ENCODE results near the gene CELF5.
"Not testable (repeated sequence)": the region's sequence is repeated elsewhere in the genome, so short reads cannot be mapped to it uniquely, and the experiment has no call there.

CELF5 gene

GRCh38 chr19:3272952-3273351 lies 48.5 kb downstream of the CELF5 start:
- DNase-seq (ENCODE audit: low read depth in 3 of 3) = no peak

DNA sequence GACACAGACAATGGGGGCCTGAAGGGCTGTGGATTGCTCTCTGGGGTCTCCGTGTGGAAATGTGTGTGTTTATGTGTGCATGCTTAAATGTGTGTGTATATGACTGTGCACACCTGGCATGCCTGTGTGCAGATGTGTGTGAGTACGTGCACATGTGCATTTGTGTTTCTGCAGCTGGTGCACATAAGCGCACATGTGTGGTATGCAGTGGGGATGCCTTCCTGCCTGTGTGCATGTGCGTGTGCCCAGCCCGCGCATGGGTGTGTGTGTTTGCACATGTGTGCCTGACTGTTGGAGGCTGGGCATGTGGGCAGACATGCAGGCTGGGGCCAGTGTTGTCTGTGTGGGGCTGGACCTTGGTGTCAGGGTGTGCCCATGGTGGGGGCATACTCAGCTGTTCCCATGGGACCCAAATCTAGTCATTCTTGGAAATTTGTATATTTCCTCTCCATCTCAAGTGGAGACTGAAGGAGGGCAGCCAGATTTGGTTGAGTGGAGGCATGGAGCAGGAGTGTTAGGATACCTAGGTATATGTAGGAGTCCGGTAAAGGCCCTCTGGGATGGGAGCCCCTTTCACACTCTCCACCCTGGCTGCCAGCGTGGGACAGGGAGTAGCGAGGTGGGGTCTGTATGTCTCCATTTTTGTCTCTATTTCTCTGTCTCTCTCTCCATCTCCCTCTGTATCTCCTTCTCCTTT lies 49.9 kb downstream of the CELF5 start:
- no peak for DNase-seq (ENCODE audit: low read depth in 3 of 3)

DNA sequence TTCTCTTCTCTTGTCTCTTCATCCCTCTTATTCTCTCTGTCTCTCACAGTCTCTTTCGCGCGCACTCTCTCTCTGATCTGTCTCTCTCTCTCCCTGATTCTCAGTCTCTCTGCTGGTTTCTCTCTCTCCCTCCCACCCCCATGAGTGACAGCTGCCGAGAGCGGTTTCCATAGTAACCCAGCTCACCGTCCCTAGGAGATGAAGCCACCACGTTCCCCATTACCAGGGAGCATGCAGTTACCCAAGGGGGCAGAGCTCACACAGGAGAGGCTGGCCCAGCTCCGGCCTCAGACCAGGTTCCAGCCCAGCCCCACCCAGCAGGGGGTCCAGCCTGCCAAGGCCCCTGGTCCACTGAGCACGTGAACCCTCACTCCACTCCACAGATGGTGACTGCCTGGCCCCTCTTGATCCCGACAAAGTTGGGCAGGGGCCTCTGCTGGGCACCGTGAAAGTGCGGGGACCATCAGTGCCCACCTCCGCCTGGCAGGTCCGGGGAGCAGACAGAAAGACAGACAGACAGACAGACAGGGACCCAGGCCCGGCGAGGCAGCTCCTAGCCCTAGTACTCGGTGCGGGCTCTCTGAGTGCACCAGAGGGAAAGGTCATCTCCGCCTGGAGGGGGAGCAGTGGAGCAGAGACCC lies 50.6 kb downstream of the CELF5 start:
- DNase-seq (ENCODE audit: low read depth in 3 of 3) = peak in 1 of 3 experiments; percentile 33

DNA sequence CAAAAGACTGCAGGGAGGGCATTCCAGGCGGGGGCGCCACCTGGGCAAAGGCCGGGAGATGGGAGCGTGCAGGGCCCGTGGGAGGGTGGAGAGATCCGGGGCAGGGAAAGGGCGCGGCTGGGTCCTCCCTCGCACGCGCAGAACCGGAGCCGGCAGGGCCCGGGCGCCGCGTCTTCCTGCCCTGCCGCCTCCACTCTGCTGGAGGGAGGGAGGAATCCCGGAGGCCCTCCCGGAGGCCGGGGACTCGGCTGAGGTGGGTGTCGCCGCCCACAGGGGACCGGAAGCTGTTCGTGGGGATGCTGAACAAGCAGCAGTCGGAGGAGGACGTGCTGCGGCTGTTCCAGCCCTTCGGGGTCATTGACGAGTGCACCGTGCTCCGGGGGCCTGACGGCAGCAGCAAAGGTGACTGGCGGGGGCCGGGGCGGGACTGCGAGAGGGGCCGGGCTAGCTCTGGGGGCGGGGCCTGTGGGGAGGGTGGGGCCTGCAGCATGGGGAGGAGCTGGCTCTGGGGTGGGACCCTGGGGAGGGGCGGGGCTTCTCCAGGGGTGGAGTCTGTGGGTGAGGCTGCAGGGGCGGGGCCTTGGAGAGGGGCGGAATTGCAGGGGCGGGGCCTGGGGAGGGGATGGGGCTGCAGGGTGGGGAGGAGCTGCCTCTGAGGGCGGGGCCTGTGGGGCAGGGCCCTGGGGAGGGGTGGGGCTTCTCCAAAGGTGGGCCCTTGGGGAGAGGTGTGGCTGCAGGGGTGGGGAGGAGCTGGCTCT lies 51.3 kb downstream of the CELF5 start:
- DNase-seq (ENCODE audit: low read depth in 3 of 3) = peak; percentile 85 to 90 (median 85)

GRCh38 chr19:3276341-3276799 lies 51.9 kb downstream of the CELF5 start:
- DNase-seq (ENCODE audit: low read depth in 3 of 3) = peak in 2 of 3 experiments; percentile 10 to 42

DNA sequence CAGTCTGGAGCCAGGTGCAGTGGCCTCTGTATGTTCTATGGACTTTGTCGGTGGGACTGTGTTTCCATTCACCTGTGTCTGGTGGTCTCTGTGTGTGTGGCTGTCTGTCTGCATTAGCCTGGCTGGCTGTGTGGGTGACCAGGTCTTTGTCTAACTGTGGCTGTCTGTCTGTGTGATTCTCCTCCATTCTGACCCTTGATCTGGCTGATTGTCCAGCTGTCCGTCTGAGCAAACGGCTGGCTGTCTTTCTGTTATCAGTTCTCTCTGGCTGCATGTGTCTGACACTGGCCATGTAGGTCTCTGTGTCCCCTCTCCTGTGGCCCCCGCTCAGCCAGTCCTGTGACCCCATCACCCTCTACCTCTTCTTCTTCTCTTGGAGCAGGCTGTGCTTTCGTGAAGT lies 53.2 kb downstream of the CELF5 start:
- DNase-seq (ENCODE audit: low read depth in 3 of 3) = no peak

GRCh38 chr19:3278294-3278693 lies 53.8 kb downstream of the CELF5 start:
- no peak for DNase-seq (ENCODE audit: low read depth in 3 of 3)

- no peak for DNase-seq (ENCODE audit: low read depth in 3 of 3)
These were observed 54.3 kb downstream of the CELF5 start for GRCh38 chr19:3278749-3279148.

- DNase-seq (ENCODE audit: low read depth in 3 of 3) = no peak
These were observed 54.8 kb downstream of the CELF5 start for GRCh38 chr19:3279306-3279705.

DNA sequence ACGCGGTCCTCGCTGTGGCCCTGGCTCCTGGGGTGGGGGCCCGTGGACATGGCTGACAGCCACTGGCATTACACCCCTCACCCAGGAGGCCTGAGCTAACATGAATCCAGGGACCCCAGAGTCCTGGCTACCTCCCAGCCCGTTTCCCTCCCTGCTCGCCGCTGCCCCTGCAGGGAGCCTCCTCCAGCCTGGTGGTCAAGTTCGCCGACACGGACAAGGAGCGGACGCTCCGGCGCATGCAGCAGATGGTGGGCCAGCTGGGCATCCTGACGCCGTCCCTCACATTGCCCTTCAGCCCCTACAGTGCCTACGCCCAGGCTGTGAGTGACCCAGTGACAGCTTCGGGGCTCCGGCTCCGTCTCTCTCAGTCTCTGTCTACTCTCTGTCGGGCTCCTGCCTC lies 56.6 kb downstream of the CELF5 start:
- no peak for DNase-seq (ENCODE audit: low read depth in 3 of 3)

DNA sequence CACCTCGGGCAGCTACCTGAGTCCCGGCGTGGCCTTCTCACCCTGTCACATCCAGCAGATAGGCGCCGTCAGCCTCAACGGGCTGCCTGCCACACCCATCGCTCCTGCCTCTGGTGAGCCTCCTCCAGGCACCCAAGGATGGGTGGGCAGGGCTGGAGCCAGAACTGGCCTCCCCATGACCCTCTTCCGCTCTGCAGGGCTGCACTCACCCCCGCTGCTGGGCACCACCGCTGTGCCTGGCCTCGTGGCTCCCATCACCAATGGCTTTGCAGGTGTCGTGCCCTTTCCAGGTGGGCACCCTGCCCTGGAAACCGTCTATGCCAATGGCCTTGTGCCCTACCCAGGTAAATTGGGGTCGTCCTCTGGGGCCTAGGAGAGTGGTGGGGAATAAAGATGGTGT lies 57.7 kb downstream of the CELF5 start:
- DNase-seq (ENCODE audit: low read depth in 3 of 3) = no peak

DNA sequence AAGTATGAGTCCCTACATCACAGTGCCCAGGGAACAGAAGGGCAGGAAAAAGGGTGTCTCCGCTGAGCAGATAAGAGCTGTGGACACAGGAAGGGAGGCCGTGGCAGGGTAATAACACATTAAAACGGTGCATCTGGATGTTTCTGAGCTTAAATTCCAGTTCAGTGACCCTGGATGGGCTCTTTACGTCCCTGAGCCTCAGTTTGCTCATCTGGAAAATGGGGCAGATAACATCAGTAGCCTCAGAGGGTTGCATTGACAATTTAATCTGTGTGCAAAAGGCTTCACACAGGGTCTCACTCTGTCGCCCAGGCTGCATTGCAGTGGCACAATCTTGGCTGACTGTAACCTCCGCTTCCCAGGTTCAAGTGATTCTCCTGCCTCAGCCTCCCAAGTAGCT lies 58.1 kb downstream of the CELF5 start:
- no peak for DNase-seq (ENCODE audit: low read depth in 3 of 3)

GRCh38 chr19:3283246-3283751 lies 58.8 kb downstream of the CELF5 start:
- no peak for DNase-seq (ENCODE audit: low read depth in 3 of 3)

GRCh38 chr19:3283886-3284657 lies 59.6 kb downstream of the CELF5 start:
- no peak for DNase-seq (ENCODE audit: low read depth in 3 of 3)

DNA sequence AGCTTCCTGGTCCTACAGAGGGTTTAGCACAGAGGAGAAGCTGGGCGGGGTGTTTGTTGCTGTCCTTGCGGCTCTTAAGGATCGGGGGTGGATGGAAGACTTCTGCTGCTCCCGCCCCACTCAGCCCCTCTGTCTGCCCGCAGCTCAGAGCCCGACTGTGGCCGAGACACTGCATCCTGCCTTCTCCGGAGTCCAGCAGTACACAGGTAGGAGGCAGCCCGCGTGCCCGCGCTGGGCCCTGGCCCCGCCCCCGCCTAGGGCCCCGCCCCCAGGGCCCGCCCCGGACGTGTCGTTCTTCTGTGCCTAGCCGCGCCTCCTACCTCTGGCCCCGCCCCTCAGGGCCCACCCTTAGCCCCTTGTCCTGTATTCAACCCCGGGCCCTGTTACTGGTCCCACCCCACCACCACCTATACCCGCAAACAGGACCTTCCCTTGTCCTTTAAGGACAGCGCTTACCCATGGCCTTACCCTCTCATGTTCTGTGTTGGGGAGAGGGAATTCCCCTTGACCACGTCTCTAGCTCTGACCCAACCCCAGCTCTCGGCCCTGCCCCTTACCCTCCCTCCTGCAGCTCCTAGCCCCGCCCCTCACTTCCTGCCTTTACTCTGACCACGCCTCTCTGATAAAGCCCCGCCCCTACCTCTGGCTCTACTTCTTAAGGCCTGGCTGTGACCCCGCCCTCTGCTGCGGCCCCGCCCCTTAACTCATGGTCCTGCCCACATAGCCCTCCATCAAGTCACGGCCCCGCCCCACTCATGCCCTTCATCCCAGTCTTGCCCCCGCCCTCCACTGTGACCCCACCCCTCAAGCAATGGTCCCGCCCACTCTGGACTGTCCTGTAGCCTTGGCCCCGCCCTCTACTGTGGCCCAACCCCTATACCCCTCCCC lies 60.5 kb downstream of the CELF5 start:
- DNase-seq (ENCODE audit: low read depth in 3 of 3) = peak; percentile 40 to 79 (median 48)

- DNase-seq (ENCODE audit: low read depth in 3 of 3) = peak in 1 of 3 experiments; percentile 17
These were observed 61.3 kb downstream of the CELF5 start for GRCh38 chr19:3285647-3286176.

DNA sequence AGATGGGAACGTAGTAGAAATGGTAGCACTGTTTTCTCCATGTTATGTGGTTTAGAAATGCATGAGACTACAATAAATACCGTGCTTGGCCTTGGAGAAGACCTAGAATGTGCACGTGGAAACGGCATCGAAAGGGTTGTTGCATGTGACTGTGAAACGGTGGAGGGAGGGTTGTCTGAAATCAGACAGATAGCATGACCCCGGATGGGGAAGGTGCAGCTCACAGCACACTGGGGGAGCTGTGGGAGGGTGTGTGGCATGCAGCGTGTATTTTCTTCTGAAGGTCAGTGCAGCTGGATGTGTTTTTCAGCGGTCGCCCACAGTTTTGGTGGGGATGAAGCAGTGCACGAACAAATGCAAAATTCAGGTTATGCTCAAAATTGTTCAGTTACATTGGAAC lies 63.4 kb downstream of the CELF5 start:
- DNase-seq (ENCODE audit: low read depth in 3 of 3) = no peak

GRCh38 chr19:3288437-3288836 lies 64.0 kb downstream of the CELF5 start:
- DNase-seq (ENCODE audit: low read depth in 3 of 3) = not testable (repeated sequence)

DNA sequence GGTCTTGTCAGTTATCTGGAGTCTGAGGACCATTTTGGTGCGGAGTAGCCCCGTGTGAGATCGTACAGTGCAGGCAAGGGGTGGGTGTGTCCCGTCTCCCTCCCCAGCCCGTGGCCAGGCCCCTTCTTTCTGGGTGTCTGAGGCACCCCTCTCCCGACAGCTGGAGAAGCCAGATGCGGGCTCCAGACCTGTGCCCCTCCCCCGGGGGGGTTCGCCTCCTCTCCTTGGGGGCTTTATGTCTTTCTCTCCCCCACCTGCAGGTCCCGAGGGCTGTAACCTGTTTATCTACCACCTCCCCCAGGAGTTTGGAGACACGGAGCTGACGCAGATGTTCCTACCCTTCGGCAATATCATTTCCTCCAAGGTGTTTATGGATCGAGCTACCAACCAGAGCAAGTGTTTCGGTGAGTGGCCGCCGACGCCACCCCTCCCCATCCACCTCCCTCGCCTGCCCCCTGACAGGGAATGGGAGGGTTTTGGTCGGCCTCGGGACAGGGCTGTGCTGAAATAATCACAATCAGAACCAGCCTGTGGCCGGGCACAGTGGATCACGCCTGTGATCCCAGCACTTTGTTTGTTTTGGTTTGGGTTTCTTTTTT lies 65.6 kb downstream of the CELF5 start:
- no peak for DNase-seq (ENCODE audit: low read depth in 3 of 3)

DNA sequence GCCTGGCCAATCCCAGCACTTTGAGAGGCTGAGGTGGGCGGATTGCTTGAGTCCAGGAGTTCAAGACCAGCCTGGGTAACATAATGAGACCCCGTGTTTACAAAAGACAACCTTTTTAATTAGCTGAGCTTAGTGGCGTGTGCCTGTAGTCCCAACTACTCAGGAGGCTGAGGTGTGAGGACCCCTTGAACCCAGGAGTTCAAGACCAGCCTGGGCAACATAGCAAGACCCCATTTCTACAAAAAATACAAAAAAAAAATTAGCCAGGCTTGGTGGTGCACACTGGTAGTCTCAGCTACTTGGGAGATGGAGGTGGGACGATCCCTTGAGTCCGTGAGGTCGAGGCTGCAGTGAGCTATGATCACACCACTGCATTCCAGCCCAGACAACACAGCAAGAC lies 66.4 kb downstream of the CELF5 start:
- DNase-seq (ENCODE audit: low read depth in 3 of 3) = not testable (repeated sequence)

Measured in stimulated activated CD4-positive, alpha-beta T cell treated with anti-CD3 and anti-CD28 coated beads, TNF-alpha, amount 100 ng/mL, for 24 hours (primary cell).